Lower leg skin (tissue), 3 donors: ENCODE results near the gene CFAP299.

ENCODE experiments used
- CTCF ChIP-seq, 3 donors: fragments of 450-650 bp; IDR thresholded peaks; one replicate each; pipeline ENCODE4 v1.5.1; 2016; ENCODE audit warnings: antibody characterized with exemption in 3 of 3, mild to moderate bottlenecking in 3 of 3, moderate library complexity in 2 of 3
- POLR2A ChIP-seq, 2 donors: fragments of 450-650 bp; IDR thresholded peaks; one replicate each; pipeline ENCODE4 v1.6.1; 2016 to 2017; ENCODE audit warnings: antibody characterized with exemption in 2 of 2, mild to moderate bottlenecking in 1 of 2, moderate library complexity in 1 of 2

- no peak for TF ChIP-seq CTCF (IDR thresholded peaks at IDR 0.05)
- TF ChIP-seq POLR2A (IDR thresholded peaks at IDR 0.05) = no peak
Measured at GRCh38 chr4:80732010-80732409, 396.5 kb downstream of the CFAP299 start.
